ENCODE results near the gene EXT2. TPM values are rescaled to one million over a fixed set of nuclear protein-coding genes. Genes with fewer than 3 reads are reported as not detected.

Gene EXT2
- total RNA-seq, 1 experiment from 2014 or later, result 42.9 TPM

- Histone ChIP-seq H3K4ac (ENCODE audit: low read depth, low read length) (no peak overlapping the region), H3K27me3 (ENCODE audit: insufficient read depth, low read length) (no peaks in the 10 kb centered on the region), H3K23me2 (ENCODE audit: insufficient read length, low read depth, low read length, poor library complexity, severe bottlenecking) (no peaks in the 10 kb centered on the region), H3K4me2 (ENCODE audit: insufficient read depth, insufficient read length, low read length) (no peak overlapping the region), H3K4me1 (ENCODE audit: insufficient read depth, low read length) (no peaks in the 10 kb centered on the region; the same call in 1 of the 2 replicates), H4K20me1 (ENCODE audit: control insufficient read depth, insufficient read depth, insufficient read length) (no peaks in the 10 kb centered on the region), H3K23ac (ENCODE audit: insufficient read length, low read depth, low read length) (no peak overlapping the region), H3K14ac (ENCODE audit: insufficient read depth, low read length) (no peak overlapping the region), H3K79me2 (ENCODE audit: insufficient read depth, low read length) (no peaks in the 10 kb centered on the region), H3T11ph (ENCODE audit: low read length) (no peak overlapping the region), H3K56ac (ENCODE audit: insufficient read length, low read depth, low read length) (no peak overlapping the region), H2BK20ac (ENCODE audit: low read depth, low read length, poor library complexity, severe bottlenecking) (no peak overlapping the region), H2BK12ac (ENCODE audit: insufficient read length, low read depth, low read length) (no peak overlapping the region), H2BK15ac (ENCODE audit: low read depth, low read length) (no peak overlapping the region), H2BK5ac (ENCODE audit: insufficient read length, low read length) (no peak overlapping the region), H4K91ac (ENCODE audit: insufficient read length, low read depth, low read length) (no peak overlapping the region), H3K79me1 (ENCODE audit: insufficient read depth, low read depth, low read length, poor library complexity, severe bottlenecking) (no peaks in the 10 kb centered on the region), H3K18ac (ENCODE audit: insufficient read length, low read depth, low read length) (no peak overlapping the region), H4K8ac (replicated peaks; ENCODE audit: insufficient read length, low read depth, low read length) (no peak overlapping the region), H3K27ac (ENCODE audit: insufficient read length, low read depth, low read length) (no peak overlapping the region), H4K5ac (ENCODE audit: insufficient read length, low read depth, low read length) (no peak overlapping the region), H3K9ac (ENCODE audit: extremely low read depth, insufficient read length, low read length) (no peak overlapping the region), H2AK5ac (ENCODE audit: insufficient read length, low read length) (no peak overlapping the region), H2BK120ac (ENCODE audit: low read depth, low read length, poor library complexity, severe bottlenecking) (no peak overlapping the region), H2AFZ (ENCODE audit: low read length) (no peak overlapping the region), H3K9me3 (ENCODE audit: control insufficient read depth, low read depth, low read length) (no peaks in the 10 kb centered on the region)
- DNase-seq, result no peak
- Mint-ChIP-seq H3K4me1 (peaks cover 17 to 34% of the 10 kb centered on the region in 2 experiments), H3K27ac (no peak overlapping the region; a peak in 1 of 7 replicates), H3K4me3 (no peak overlapping the region), H3K27me3 (ENCODE audit: low read depth) (peaks cover 7% of the 10 kb centered on the region), H3K9me3 (no peaks in the 10 kb centered on the region), H3K36me3 (ENCODE audit: insufficient read depth in 1 of 3, low read depth in 3 of 3) (no peaks in the 10 kb centered on the region)
- no CpG with 5 or more reads among the region's 5 CpGs for WGBS (ENCODE audit: extremely low coverage, insufficient read length, low lambda C conversion rate)
- TF ChIP-seq, protein P1, sequence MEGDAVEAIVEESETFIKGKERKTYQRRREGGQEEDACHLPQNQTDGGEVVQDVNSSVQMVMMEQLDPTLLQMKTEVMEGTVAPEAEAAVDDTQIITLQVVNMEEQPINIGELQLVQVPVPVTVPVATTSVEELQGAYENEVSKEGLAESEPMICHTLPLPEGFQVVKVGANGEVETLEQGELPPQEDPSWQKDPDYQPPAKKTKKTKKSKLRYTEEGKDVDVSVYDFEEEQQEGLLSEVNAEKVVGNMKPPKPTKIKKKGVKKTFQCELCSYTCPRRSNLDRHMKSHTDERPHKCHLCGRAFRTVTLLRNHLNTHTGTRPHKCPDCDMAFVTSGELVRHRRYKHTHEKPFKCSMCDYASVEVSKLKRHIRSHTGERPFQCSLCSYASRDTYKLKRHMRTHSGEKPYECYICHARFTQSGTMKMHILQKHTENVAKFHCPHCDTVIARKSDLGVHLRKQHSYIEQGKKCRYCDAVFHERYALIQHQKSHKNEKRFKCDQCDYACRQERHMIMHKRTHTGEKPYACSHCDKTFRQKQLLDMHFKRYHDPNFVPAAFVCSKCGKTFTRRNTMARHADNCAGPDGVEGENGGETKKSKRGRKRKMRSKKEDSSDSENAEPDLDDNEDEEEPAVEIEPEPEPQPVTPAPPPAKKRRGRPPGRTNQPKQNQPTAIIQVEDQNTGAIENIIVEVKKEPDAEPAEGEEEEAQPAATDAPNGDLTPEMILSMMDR (conservative IDR thresholded peaks at IDR 0.05), result no peak
These were observed 187.1 kb downstream of the EXT2 start for GRCh38 chr11:44282620-44283019.
